Tibial artery (tissue), 4 donors: ENCODE measurements around the gene NTNG2.
A peak's percentile ranks its signal among the peaks of the same experiment; 100 is the strongest.

Experiments
- DNase-seq, 2 donors: peaks; one replicate each; pipeline ENCODE4 v3.0.0-alpha.2; 2019
- H3K27ac ChIP-seq, 2 donors: fragments of 200-600 bp; sonication (generic) in 1 of 2; 1 replicate in 1 of 2; 2 replicates in 1 of 2; pipeline ENCODE4 v1.5.1; 2018 to 2019; ENCODE audit warnings: mild to moderate bottlenecking in 1 of 2
- H3K27me3 ChIP-seq, 2 donors: fragments of 200-600 bp; sonication (generic) in 1 of 2; one replicate each; pipeline versions ENCODE4 v1.5.1 to v1.6.0; 2016 to 2019
- H3K36me3 ChIP-seq, 3 donors: fragments of 200-600 bp; sonication (generic) in 2 of 3; one replicate each; pipeline ENCODE4 v1.5.1; 2016 to 2019; ENCODE audit warnings: mild to moderate bottlenecking in 2 of 3
- H3K4me1 ChIP-seq, 4 donors: fragments of 200-600 bp; sonication (generic) in 2 of 4; 1 replicate in 3 of 4; 2 replicates in 1 of 4; pipeline ENCODE4 v1.5.1; 2016 to 2019
- H3K4me3 ChIP-seq, 2 donors: fragments of 200-600 bp; sonication (generic) in 1 of 2; 1 replicate in 1 of 2; 2 replicates in 1 of 2; pipeline ENCODE4 v1.5.1; 2018 to 2019; ENCODE audit warnings: mild to moderate bottlenecking in 2 of 2
- H3K9me3 ChIP-seq, 3 donors: fragments of 200-600 bp; sonication (generic) in 1 of 3; one replicate each; pipeline ENCODE4 v1.5.1; 2016 to 2019
- intact Hi-C: fragments of 100-400 bp; cut with DNase I; formaldehyde crosslinking; loops from one replicate; pipeline ENCODE4 v1.15.0; 2023; ENCODE audit warnings: low total_unique reads
- TF ChIP-seq, protein P1 (sequence below), 2 experiments: fragments of 200-600 bp in 1 of 2; fragments of 450-650 bp in 1 of 2; IDR thresholded peaks; one replicate each; pipeline ENCODE4 v1.5.1; 2017 to 2019; ENCODE audit warnings: antibody characterized with exemption in 2 of 2, mild to moderate bottlenecking in 1 of 2, moderate library complexity in 1 of 2

NTNG2 gene

DNA sequence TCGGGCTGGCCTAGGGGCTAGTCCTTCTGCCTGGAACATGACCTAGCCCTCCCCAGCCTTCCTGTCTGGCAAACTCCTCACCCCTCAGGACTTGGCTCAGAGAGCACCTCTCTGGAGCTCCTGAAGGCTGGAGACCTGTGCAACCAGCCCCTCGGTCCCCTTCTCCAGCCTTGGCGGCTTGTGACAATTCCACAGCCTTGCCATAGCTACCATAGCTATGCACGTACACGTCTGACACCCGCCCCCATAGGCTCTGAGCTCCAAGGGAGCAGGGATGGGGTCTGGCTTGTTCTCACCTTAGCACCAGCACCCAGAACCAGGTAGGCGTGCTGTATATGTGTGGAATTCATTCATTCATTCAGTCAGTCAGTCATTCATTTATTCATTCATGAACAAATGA lies 49.7 kb downstream of the NTNG2 start:
- peaks cover 0 to 19% of the 10 kb centered on the region in 2 donors for H3K27me3 ChIP-seq
- no peak for DNase-seq
- no peak overlapping the region for H3K27ac ChIP-seq
- H3K36me3 ChIP-seq, result no peaks in the 10 kb centered on the region
- TF ChIP-seq, protein P1, sequence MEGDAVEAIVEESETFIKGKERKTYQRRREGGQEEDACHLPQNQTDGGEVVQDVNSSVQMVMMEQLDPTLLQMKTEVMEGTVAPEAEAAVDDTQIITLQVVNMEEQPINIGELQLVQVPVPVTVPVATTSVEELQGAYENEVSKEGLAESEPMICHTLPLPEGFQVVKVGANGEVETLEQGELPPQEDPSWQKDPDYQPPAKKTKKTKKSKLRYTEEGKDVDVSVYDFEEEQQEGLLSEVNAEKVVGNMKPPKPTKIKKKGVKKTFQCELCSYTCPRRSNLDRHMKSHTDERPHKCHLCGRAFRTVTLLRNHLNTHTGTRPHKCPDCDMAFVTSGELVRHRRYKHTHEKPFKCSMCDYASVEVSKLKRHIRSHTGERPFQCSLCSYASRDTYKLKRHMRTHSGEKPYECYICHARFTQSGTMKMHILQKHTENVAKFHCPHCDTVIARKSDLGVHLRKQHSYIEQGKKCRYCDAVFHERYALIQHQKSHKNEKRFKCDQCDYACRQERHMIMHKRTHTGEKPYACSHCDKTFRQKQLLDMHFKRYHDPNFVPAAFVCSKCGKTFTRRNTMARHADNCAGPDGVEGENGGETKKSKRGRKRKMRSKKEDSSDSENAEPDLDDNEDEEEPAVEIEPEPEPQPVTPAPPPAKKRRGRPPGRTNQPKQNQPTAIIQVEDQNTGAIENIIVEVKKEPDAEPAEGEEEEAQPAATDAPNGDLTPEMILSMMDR (IDR thresholded peaks at IDR 0.05), result no peak
- no peaks in the 10 kb centered on the region for H3K9me3 ChIP-seq
- H3K4me1 ChIP-seq, result peaks cover 0 to 12% (median 10%) of the 10 kb centered on the region in 4 donors
- intact Hi-C loops, result no loop called here
- no peak overlapping the region for H3K4me3 ChIP-seq

GRCh38 chr9:132214027-132214622 lies 52.3 kb downstream of the NTNG2 start:
- intact Hi-C loops, result no loop called here
- Histone ChIP-seq H3K4me3 (no peak overlapping the region), H3K27me3 (peaks cover 0 to 9% of the 10 kb centered on the region in 2 donors), H3K36me3 (no peaks in the 10 kb centered on the region), H3K4me1 (peaks cover 0 to 12% (median 10%) of the 10 kb centered on the region in 4 donors), H3K27ac (no peak overlapping the region), H3K9me3 (no peaks in the 10 kb centered on the region)
- TF ChIP-seq, protein P1 (IDR thresholded peaks at IDR 0.05), result no peak
- peak in 1 of 2 donors; percentile 78 for DNase-seq

DNA sequence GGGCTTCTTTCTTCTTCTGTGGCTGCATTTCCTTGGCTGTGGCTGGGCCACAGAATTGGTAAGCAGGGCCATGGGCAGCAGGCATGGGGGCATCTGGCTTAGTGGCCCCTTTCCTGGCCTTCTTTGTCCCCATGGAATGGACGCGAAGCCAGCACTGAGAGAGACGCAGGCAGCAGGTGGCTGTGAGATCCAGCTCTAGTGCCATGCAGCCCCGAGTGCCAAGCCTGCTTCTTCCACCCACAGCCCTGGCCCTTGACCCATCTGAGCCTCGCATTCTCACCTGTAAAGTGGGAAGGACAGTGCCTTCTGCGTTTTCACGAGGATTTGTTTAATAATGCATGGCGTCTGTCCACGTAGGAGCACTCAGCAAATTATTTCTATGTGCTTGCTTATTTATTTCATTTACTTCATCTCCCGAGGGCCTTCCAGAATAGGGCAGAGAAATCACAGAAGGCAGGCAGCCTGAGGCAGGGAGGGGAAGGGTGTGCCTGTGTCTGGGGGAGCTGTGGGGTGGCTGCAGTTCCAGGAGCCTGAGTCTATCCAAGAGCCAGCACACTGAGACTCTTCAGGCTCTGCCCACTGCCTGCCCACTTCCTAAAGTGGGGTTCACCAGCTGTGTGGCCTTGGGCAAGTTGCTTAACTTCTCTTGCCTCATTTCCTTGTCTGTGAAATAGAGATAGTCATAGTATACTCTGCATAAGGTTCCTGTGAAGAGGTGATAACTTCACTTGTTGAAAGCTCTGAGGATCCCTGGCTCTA lies 55.2 kb downstream of the NTNG2 start:
- no peaks in the 10 kb centered on the region for H3K9me3 ChIP-seq
- TF ChIP-seq, protein P1 (IDR thresholded peaks at IDR 0.05), result no peak
- no peaks in the 10 kb centered on the region for H3K36me3 ChIP-seq
- DNase-seq, result no peak
- peaks cover 0 to 12% of the 10 kb centered on the region in 2 donors for H3K27me3 ChIP-seq
- H3K4me3 ChIP-seq, result no peak overlapping the region
- H3K4me1 ChIP-seq, result peaks cover 0 to 12% (median 10%) of the 10 kb centered on the region in 4 donors
- intact Hi-C loops, result no loop called here
- no peak overlapping the region for H3K27ac ChIP-seq

DNA sequence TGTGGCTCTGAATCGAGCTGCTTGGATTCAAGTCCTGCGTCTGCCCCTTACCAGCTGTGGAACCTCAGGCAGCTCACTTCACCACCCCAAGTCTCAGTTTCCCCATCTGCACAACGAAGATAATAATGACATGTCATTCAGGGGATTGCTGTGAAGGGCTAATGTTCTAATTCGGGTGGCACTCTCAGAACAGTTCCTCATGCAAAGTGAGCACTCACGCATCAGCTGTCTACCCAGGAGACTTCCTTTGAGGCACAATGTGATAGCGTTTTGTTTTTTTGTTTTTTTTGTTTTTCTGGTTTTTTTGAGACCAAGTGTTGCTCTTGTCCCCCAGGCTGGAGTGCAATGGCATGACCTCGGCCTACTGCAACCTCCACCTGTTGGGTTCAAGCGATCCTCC lies 56.4 kb downstream of the NTNG2 start:
- DNase-seq, result no peak

GRCh38 chr9:132221941-132222340 lies 60.1 kb downstream of the NTNG2 start:
- intact Hi-C loops, result no loop called here
- TF ChIP-seq, protein P1 (IDR thresholded peaks at IDR 0.05), result no peak
- no peaks in the 10 kb centered on the region for H3K9me3 ChIP-seq

More for the DNA sequence above, 56.4 kb downstream of the NTNG2 start:
- H3K4me1 ChIP-seq, result peaks cover 0 to 12% (median 10%) of the 10 kb centered on the region in 4 donors
- intact Hi-C loops, result no loop called here
- no peaks in the 10 kb centered on the region for H3K36me3 ChIP-seq
- no peak overlapping the region for H3K27ac ChIP-seq
- no peak overlapping the region for H3K4me3 ChIP-seq
- no peaks in the 10 kb centered on the region for H3K9me3 ChIP-seq
- H3K27me3 ChIP-seq, result peaks cover 0 to 18% of the 10 kb centered on the region in 2 donors
- TF ChIP-seq, protein P1 (IDR thresholded peaks at IDR 0.05), result no peak

More at GRCh38 chr9:132221941-132222340, 60.1 kb downstream of the NTNG2 start:
- Histone ChIP-seq H3K36me3 (no peaks in the 10 kb centered on the region), H3K27ac (no peak overlapping the region), H3K27me3 (peaks cover 0 to 43% of the 10 kb centered on the region in 2 donors), H3K4me3 (no peak overlapping the region), H3K4me1 (no peaks in the 10 kb centered on the region)
- DNase-seq, result no peak
